Activated B cell treated with CpG ODN at 0.5 μM for 24 hours (primary cell): ENCODE results near the gene IL10RA. TPM values are rescaled to one million over a fixed set of nuclear protein-coding genes. Genes with fewer than 3 reads are reported as not detected.

ENCODE experiments used
- ATAC-seq: fragments of 200-7000 bp; cut with Tn5 transposase; one replicate; pipeline ENCODE4 v1.10.0; 2021; ENCODE audit warnings: low read depth, mild to moderate bottlenecking, moderate library complexity
- CTCF ChIA-PET: fragments of 350-600 bp; sonication (Branson Sonifier 250); formaldehyde crosslinking; loops from one replicate; lab custom pipeline; 2021; ENCODE audit warnings: antibody characterized with exemption; lab: Charles Lee
- POLR2A ChIA-PET: fragments of 350-600 bp; sonication (Branson Sonifier 250); formaldehyde crosslinking; loops from one replicate; lab custom pipeline; 2021; ENCODE audit warnings: antibody characterized with exemption; lab: Charles Lee
- DNase-seq: peaks from one replicate; pipeline ENCODE4 v3.0.0; 2022
- H3K27ac Mint-ChIP-seq: one replicate; pipeline ENCODE4 v1.8.0; 2020; ENCODE audit warnings: mixed read lengths
- H3K27me3 Mint-ChIP-seq: one replicate; pipeline ENCODE4 v1.8.0; 2021; ENCODE audit warnings: mixed read lengths
- H3K36me3 Mint-ChIP-seq: one replicate; pipeline ENCODE4 v1.8.0; 2021; ENCODE audit warnings: low read depth, mixed read lengths
- H3K4me1 Mint-ChIP-seq: one replicate; pipeline ENCODE4 v1.8.0; 2021; ENCODE audit warnings: mixed read lengths
- H3K4me3 Mint-ChIP-seq: one replicate; pipeline ENCODE4 v1.8.0; 2020; ENCODE audit warnings: mild to moderate bottlenecking, mixed read lengths
- H3K9me3 Mint-ChIP-seq: one replicate; pipeline ENCODE4 v1.8.0; 2020; ENCODE audit warnings: mixed read lengths
- CTCF ChIP-seq: fragments of 200-600 bp; IDR thresholded peaks from one replicate; pipeline ENCODE4 v1.8.0; 2022; ENCODE audit warnings: antibody characterized with exemption, mild to moderate bottlenecking
- intact Hi-C: fragments of 100-400 bp; cut with micrococcal nuclease; formaldehyde crosslinking; loops from one replicate; pipeline ENCODE4 v1.15.1; 2024
- total RNA-seq: library from RNA; stranded (reverse); gene quantifications from 2 replicates; pipeline ENCODE4 v1.2.3, GENCODE V29; 2022

Gene IL10RA
- total RNA-seq, 1 donor from 2014 or later = 350 TPM

DNA sequence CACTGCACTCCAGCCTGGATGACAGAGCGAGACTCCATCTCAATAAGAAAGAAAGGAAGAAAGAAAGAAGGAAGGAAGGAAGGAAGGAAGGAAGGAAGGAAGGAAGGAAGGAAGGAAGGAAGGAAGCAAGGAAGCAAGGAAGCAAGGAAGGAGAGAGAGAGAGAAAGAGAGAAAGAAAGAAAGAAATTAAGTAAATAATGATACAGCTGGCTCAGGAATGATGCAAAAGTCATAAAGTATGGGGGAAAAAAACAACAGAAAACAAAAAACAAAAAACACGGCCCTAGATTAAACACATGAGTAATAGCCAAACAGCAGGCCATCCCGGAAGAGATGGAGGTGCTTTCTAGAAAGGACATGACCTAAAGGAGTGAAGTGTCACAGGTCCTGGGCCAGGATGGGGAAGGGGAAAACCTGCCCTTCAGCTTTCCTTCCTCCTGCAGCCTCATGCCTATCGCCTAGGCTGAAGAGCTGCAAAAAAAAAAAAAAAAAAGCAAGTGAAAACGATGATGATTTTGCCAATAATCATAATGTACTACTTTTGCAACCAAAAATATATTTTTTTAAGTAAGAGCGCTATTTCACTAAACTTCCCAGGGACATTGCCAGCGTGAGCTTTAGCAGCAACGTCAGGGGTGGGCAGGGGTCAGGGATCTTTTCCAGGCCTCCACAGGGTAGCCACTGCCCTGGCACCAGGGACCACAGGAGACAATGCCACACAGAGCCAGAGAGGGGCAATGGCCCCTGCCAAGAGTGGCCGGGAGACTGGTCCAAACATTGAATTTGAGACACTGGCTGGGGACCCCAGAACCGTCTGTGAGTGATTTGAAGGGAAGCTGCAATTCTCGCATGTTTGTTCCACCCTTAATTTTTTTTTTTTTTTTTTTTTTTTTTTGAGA is 62.5 kb downstream of the IL10RA start:
- Mint-ChIP-seq H3K4me3 (no peak overlapping the region), H3K4me1 (peaks cover 61% of the 10 kb centered on the region), H3K36me3 (no peaks in the 10 kb centered on the region), H3K27ac (no peak overlapping the region), H3K27me3 (no peaks in the 10 kb centered on the region), H3K9me3 (no peaks in the 10 kb centered on the region)
- CTCF ChIA-PET = interaction anchor here (0.8 to 2.5 kb wide), 5 partner anchors 46 to 242 kb away, joined by 3 to 9 read pairs (median 3); partner anchors contain the start of gene IL10RA
- no peak for TF ChIP-seq CTCF
- ATAC-seq (no peak), DNase-seq (no peak)
- intact Hi-C loops = no loop called here
- POLR2A ChIA-PET = interaction anchor here (0.6 to 7.9 kb wide), 12 partner anchors 10 to 233 kb away, joined by 3 to 100 read pairs (median 6); partner anchors contain the start of gene IL10RA

GRCh38 chr11:118049771-118050170 is 63.6 kb downstream of the IL10RA start:
- Mint-ChIP-seq H3K9me3 (no peaks in the 10 kb centered on the region), H3K4me3 (no peak overlapping the region), H3K36me3 (no peaks in the 10 kb centered on the region), H3K27ac (peak overlapping the region; percentile 61), H3K4me1 (peaks cover 57% of the 10 kb centered on the region), H3K27me3 (no peaks in the 10 kb centered on the region)
- no peak for DNase-seq
- intact Hi-C loops = loop anchor here (5.0 kb wide), 1 partner anchor 123 kb away; no protein-coding TSS in a partner anchor
- ChIA-PET POLR2A (interaction anchor here (0.6 to 7.9 kb wide), 8 partner anchors 40 to 98 kb away, joined by 6 to 136 read pairs (median 95); partner anchors contain the start of gene IL10RA), CTCF (interaction anchor here (2.5 to 9.5 kb wide), 2 partner anchors 100 to 243 kb away, joined by 9 to 294 read pairs; no protein-coding TSS in a partner anchor)
- ATAC-seq = no peak
- TF ChIP-seq CTCF = no peak

DNA sequence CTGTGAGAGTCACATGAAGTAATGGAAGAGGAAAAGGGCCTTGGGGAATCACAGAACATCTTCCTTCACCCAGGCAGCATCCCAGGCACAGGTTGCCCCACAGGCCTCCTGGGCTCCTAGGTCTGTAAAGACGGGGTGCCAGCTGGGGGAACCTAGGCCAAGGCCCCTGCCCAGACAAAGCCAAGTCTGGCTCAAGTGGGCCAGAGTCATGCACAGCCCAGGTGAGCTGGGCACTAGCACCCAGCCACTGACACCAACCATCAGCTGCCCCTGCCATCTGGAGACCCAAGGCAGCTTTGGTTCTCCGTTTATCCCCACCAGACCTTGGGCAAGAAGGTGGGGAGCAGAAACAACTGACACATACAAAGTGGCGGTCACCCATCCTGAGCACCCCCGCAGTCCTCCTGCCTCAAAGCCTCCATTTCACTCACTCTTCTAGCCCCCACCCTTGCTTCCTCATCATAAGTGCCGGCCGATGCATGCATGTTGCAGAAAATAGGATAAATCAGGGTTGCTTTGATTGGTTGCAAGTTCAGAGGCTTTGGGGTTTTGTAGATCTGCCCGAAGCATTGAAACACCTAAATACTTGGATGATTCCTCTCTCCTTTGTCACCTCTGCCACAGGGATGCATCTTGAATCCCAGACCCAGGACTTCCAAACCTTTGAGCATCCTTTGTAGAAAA is 64.2 kb downstream of the IL10RA start:
- CTCF ChIA-PET = interaction anchor here (0.9 to 9.5 kb wide), 10 partner anchors 35 to 243 kb away, joined by 3 to 294 read pairs (median 16); partner anchors contain the start of gene IL10RA
- no peak for DNase-seq
- H3K4me1 Mint-ChIP-seq = peaks cover 56% of the 10 kb centered on the region
- intact Hi-C loops = loop anchor here (5.0 kb wide), 1 partner anchor 122 kb away; no protein-coding TSS in a partner anchor
- POLR2A ChIA-PET = interaction anchor here (1.0 to 6.4 kb wide), 7 partner anchors 40 to 131 kb away, joined by 3 to 136 read pairs (median 84); partner anchors contain the start of gene IL10RA
- no peak for ATAC-seq
- H3K27ac Mint-ChIP-seq = peak overlapping the region; percentile 61
- no peaks in the 10 kb centered on the region for H3K36me3 Mint-ChIP-seq
- H3K9me3 Mint-ChIP-seq = no peaks in the 10 kb centered on the region
- H3K4me3 Mint-ChIP-seq = no peak overlapping the region
- H3K27me3 Mint-ChIP-seq = no peaks in the 10 kb centered on the region
- no peak for TF ChIP-seq CTCF

Other genes with a start within 250 kb of the IL10RA start
- gene DSCAML1, start 189.2 kb upstream of the IL10RA start, total RNA-seq = 1.5 and 3.6 TPM in 2 replicates
- gene FXYD2, start 161.7 kb upstream of the IL10RA start, total RNA-seq = 40.4 and 44.6 TPM in 2 replicates
- gene FXYD6, start 109.7 kb upstream of the IL10RA start, total RNA-seq = not detected in 2 replicates
- 3.4 and 3.7 TPM in 2 replicates for gene TMPRSS13, start 57.0 kb upstream of the IL10RA start, total RNA-seq
- gene TMPRSS4, start 90.7 kb downstream of the IL10RA start, total RNA-seq = not detected in 2 replicates
- 1.8 and 1.9 TPM in 2 replicates for gene SMIM35, start 100.6 kb downstream of the IL10RA start, total RNA-seq
- gene SCN4B, start 166.4 kb downstream of the IL10RA start, total RNA-seq = not detected in 2 replicates
- gene SCN2B, start 190.2 kb downstream of the IL10RA start, total RNA-seq = not detected in 2 replicates
- gene JAML, start 238.6 kb downstream of the IL10RA start, total RNA-seq = 1.2 and 1.5 TPM in 2 replicates